ENCODE measurements around the gene LRMDA.

DNA sequence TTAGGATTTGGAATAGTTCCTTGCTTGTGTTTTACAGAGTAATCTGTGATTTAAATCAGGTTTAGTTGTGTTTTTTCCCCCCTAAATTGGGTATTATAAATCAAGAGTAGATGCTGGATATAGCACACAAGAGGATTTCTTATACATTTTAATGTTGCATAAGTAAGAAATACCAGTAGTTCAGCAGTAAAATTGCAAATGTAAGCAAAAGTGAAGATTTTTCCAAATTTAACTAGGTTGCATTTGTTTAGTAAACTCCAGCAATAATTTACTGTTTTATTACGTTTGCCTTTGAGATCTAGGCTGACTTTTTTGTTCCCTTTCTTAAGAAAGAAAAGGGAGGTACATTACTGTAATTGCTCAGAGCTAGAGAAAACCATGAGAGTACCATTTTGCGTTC, 207.3 kb downstream of the LRMDA start:
- TF ChIP-seq, protein P1, sequence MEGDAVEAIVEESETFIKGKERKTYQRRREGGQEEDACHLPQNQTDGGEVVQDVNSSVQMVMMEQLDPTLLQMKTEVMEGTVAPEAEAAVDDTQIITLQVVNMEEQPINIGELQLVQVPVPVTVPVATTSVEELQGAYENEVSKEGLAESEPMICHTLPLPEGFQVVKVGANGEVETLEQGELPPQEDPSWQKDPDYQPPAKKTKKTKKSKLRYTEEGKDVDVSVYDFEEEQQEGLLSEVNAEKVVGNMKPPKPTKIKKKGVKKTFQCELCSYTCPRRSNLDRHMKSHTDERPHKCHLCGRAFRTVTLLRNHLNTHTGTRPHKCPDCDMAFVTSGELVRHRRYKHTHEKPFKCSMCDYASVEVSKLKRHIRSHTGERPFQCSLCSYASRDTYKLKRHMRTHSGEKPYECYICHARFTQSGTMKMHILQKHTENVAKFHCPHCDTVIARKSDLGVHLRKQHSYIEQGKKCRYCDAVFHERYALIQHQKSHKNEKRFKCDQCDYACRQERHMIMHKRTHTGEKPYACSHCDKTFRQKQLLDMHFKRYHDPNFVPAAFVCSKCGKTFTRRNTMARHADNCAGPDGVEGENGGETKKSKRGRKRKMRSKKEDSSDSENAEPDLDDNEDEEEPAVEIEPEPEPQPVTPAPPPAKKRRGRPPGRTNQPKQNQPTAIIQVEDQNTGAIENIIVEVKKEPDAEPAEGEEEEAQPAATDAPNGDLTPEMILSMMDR (IDR thresholded peaks at IDR 0.05) = no peak
- TF ChIP-seq POLR2AphosphoS5 (IDR thresholded peaks at IDR 0.05) (no peak), POLR2A (IDR thresholded peaks at IDR 0.05) (no peak)
